ENCODE results near the gene PSD4.

PSD4 gene

DNA sequence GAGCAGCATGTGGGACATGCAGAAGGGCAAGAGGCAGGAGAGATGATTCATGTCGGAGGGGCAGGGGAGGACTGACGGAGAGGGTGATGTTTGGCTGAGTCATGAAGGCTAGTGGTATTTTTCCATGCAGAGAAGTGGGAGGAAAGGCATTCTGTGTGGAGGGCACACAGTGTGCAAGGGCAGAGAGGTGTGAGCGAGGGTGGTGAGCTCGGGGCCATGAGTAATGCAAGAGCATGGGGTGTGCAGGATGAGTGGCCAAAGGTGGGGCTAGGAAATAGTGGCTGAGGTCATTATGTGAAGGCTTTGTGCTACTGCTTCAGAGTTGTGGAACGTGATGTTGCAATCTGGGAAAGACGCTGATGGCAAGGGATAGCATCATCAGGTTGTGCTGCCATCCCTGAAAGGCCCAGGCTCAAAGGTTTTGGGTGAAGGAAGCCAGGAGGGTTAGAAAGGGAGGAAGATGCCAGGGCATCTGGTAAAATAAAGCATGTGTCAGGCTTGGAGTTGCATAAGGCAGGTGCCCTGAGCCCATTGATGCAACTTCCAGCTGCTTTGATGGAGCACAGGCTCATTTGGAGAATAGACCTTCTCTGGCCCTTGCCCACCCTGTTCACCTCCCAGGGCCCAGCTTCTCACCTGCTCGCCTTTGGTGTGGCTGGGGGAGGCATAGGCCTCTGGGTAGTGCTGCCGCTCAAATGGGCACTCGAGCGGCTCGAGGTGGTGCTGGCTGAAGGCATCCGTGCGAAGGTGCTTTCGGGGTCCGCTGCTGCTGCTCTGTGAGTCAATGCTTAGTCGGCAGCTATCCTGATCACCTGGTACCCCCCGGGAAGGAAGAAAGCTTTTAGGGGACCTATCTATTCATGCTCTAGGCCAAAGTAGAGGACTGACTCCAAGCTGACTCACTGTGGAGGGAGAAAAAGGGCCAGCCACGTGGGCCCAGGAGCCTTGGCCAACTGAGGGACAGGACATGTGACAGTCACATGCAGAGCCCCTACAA lies 67.4 kb downstream of the PSD4 start:
- DNase-seq: no peak

DNA sequence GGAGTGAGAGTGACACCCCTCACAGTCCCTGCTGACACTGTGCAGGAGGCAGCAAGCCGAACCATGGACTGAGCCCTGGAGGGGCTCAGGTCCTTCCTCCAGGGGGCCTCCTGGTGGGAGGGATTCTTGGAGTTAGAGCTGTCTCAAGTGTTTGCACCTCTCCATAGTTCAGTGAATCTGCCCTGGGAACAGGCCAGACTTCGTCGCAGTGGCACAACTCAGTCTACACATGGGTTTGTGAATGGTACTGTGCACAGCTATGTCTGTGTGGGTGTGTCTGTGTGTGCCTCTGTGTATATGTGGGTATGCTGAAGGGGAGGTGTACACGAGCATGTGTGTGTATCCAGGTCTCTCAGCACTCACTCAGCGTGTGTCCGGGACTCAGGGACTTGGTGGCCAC lies 68.6 kb downstream of the PSD4 start:
- no peak for DNase-seq

DNA sequence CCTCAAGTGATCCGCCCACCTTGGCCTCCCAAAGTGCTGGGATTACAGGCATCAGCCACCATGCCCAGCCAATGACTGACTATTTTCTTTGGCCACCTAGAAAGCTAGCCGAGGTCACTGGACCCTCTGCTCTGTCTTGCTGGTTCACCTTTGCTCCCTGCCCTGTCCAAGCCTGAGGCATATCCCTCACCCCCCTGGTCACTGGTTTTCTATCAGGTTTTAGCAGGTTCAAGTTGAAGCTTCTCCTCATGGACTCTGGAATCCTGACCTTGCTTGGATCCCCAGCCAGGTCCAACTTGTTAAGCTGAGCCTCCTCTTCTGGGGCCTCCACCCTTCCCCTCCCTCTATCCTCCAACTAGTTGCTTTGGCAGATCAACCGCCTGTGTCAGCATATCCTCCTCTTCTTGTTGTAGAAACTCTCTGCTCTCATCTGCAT lies 71.5 kb downstream of the PSD4 start:
- no peak for DNase-seq

DNA sequence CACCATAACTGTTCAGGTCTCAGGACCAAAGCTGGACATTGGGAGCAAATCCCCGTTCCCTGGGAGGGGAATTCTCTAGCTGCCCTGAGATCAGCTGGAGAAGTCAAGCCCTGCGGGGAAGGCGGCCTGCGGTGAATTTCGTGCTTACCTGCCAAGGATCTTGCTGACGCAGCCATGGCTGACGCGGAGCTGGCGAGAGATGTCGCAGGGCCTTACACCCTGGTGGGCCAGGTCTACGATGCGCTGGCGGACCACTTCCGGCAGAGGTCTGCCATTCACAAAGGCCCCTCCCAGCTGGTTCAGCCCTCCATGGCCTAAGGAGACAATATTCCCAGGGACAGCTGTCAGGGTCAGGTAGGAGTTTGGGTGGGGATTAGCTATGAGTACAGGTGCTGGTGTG lies 72.8 kb downstream of the PSD4 start:
- no peak for DNase-seq

DNA sequence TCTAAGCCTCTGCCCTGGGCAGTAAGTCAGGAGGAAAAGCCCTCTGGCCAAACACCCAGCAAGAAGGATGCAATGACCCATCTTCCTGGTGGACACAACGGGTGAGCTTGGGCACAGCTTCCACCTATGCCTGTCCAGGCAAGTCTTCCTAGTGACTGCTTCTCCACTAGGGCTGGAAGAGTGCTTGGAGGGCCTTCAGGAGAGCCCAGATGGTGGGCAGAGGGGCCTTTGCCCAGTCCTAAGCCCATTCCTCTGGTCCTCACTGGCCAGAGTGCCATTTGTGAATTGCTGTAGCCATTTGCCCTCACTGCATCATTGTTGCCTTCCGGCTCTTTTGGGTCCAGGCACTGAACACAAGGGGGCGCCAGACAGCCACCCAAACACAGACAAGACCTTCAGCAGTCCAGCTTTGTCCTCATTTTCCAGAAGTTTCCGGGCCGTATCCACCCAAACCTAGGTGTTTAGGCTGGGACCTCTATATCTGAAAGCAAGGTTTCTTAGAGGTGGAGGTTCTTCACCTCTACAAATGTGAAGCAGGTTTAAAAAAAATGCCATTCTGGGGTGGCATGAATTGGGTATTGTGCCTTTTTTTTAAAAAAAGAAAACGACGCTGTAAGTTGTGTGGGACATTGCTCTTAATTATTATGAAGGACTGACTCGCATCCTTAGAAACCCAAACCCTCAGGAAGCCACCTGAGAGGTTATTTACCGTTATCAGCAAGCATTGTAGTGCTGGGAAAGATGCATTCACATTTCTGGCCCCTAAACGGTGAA lies 75.4 kb downstream of the PSD4 start:
- DNase-seq: peak; percentile 30 to 54

DNA sequence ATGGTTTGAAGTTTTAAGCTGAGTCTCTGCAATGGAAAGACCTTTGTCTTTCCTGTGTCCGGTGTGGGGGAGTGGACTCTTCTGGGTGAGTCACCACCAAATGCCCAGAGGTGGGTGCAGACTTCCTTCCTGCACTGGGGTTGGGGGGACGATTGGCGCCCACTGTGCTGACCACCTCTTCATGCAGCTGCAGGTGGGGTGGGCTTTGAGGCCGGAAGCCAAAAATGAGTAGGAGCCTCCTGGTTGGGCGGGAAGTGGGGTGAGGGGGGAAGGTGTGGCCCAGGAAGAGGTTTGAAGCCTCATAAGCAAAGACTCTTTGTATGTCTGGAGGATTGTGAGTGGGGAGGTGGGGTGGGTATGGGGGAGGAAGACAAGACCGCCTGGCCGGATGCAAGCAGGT lies 77.3 kb downstream of the PSD4 start:
- no peak for DNase-seq

DNA sequence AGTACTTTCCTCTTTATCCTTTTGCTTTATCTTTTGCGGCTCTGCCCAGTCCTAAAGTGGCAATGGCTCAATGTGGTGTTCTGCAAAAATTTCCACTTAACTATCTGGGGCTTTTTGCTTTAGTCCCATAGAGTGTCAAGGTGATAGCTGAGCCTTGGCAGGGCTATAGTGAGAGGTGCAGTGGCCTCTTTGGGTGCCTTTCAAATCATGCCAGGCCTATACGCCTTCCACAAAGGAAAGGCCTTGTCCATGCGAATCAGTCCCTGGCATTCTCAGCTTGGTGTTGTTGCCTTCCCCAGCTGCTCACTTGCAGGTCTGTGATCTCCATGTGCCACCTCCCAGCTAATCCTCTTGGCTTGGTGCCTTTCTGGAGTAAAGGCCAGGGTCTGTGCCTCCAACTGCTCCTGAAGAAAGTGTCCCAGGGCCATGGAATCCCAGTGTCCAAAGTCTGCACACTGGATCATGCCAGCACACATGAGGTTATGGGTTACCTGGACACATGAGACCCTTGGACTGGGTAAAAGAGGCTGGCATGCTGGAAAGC lies 78.3 kb downstream of the PSD4 start:
- no peak for DNase-seq

DNA sequence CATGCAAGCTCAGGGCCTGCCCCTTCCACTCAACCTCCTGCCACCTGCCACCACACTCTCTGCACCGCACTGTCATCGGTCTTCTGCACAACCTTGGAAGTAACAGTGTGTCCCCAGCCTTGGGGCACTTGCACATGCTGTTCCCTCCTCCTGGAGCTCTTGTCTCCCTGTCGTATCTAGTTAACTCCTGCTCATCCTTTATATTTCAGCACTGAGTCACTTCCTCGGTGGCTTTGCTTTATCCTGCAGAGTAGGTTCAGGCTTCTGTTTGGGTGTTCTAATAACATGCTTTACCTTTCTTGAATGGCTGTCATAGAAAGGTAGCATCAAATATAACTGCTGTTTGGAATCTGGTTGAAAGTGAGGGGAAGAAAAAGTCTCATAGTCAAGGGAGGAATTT lies 79.7 kb downstream of the PSD4 start:
- DNase-seq: peak in 1 of 2 experiments; percentile 31

DNA sequence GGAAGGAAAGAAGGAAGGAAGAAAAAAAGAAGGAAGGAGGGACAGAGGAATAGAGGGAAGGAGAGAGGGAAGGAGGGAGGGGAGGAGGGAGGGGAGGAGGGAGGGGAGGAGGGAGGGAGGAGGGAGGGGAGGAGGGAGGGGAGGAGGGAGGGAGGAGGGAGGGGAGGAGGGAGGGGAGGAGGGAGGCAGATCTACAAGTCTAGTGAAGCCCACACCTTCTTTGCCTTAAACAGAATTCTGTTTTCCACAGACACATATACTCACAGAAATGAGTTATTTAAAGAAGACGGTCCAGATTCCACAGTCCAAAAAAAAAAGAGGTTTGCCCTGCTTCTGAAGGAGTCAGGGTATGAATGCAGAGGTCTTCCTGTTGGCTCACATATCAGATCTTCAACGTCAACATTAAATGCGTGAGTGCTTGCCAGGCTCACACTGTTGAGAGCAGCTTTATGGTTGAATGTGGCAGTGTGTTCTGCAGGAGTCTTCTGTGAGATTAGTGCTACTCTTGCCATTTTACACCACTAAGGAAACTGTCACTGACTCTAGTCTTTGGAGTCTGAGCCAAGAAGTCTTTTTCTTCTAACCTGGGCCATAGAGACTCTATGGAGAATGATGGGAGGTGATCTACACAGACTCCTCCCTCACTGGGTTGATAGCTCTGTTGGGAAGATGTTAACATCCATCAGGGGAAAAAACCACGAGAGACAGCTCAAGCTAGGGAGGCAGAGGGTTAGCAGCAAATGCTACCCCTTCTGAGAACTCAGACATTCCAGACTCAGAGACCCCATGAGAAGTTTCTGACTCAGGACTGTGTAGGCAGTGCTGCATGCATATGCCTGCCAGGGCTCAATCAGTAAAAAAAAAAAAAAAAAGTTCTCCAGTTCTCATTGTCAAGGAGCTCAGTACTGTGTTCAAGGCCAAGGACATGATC lies 81.6 kb downstream of the PSD4 start:
- no peak for DNase-seq

DNA sequence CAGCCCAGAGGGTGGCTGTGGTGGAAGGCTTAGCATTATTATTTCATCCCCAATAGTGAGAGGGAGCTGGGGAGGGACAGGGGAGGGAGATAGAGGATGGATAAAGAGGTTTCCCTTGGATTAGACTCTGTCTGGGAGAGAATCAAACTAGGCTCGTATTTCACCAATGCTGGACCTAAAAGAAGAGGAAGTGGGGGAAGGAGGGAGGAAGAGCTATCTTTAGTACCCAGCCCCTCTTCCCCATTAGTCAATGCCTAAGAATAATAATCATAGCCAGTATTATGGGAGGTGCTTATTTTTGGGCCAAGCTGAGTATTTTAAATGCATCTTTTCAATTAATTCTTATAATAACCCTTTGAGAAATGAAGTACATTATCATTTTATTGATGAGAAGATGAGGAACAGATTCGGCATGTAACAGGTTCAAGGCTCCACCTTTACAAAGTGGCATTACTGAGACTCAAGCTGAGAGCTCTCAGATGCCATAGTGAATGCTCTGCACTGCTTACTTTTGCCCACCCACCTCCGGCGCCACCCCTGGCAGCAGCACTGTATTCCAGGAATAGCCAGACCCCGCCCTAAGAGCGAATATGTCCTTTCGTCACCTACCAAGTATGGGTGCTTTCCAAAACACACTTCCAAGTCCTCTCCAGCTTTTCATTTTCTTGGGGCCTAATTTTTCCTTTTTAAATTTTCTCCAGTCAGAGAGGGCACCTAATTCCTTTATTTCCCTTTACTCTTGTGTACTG lies 83.9 kb downstream of the PSD4 start:
- no peak for DNase-seq

DNA sequence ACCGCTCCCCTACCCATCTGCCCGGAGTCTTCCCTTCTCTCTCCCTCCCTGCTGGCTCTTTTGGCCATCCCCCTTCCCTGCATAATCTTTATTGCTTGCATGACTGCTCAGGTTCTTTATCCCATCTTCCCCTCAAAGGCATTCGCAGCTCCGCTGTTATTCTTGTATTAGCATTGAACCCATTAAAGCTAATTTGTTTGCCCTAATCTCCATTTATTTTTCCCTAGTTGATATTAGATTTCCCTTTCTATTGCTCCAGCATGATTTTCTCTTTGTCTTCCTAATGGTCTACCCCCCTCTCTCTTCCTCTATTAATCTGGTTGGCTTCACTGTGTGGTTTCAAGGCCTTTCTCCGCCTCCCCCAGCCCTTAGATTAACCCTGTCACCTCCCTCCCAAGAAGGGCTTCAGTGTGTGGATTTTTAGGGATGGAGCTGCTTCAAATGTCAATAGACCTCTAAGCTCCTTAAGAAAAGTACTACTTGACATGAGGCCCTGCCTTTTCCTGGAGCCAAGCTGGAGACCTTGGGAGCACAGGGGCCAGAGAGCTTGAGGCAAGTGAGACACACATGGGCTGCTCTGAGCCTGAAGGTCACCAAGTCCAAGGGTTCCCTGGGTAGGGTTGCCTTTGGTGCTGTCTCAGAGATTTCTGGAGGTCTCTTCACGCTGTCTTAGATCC lies 84.8 kb downstream of the PSD4 start:
- no peak for DNase-seq
